Measurements from ENCODE around the gene POLDIP3.

- TF ChIP-seq CTCF (IDR thresholded peaks at IDR 0.05) = no peak
- TF ChIP-seq POLR2A (IDR thresholded peaks at IDR 0.05) = no peak
Observed at GRCh38 chr22:42653999-42654398, 39.3 kb upstream of the POLDIP3 start.
